Right lobe of liver (tissue), 6 donors: Measurements from ENCODE around the gene ARID3A. TPM values are rescaled to one million over a fixed set of nuclear protein-coding genes. Genes with fewer than 3 reads are reported as not detected.

ENCODE experiments used
- ATAC-seq, 4 donors: fragments of 200-7000 bp; cut with Tn5 transposase; one replicate each; pipeline ENCODE4 v1.9.1; 2020; ENCODE audit warnings: mild to moderate bottlenecking in 4 of 4, moderate library complexity in 4 of 4
- DNase-seq, 3 donors: peaks; one replicate each; pipeline ENCODE4 v3.0.0-alpha.2; 2020
- H3K27ac ChIP-seq, 3 donors: fragments of 200-600 bp; one replicate each; pipeline ENCODE4 v1.8.0; 2022
- H3K27me3 ChIP-seq, 2 donors: fragments of 200-600 bp; one replicate each; pipeline ENCODE4 v1.8.0; 2022
- H3K36me3 ChIP-seq, 4 donors: fragments of 200-600 bp; sonication (generic) in 1 of 4; one replicate each; pipeline versions ENCODE4 v1.5.1 to v1.8.0; 2017 to 2022; ENCODE audit warnings: control low read depth in 1 of 4
- H3K4me1 ChIP-seq, 4 donors: fragments of 200-600 bp; sonication (generic) in 1 of 4; one replicate each; pipeline versions ENCODE4 v1.5.1 to v1.8.0; 2017 to 2022; ENCODE audit warnings: control low read depth in 1 of 4
- H3K4me3 ChIP-seq, 3 donors: fragments of 200-600 bp; one replicate each; pipeline ENCODE4 v1.8.0; 2022
- H3K9me3 ChIP-seq, 4 donors: fragments of 200-600 bp; sonication (generic) in 1 of 4; one replicate each; pipeline versions ENCODE4 v1.5.1 to v1.8.0; 2017 to 2022; ENCODE audit warnings: control low read depth in 1 of 4
- CTCF ChIP-seq, 4 donors: fragments of 200-600 bp in 3 of 4; fragments of 450-650 bp in 1 of 4; IDR thresholded peaks; one replicate each; pipeline versions ENCODE4 v1.5.1 to v1.8.0; 2016 to 2022; ENCODE audit warnings: antibody characterized with exemption in 4 of 4, mild to moderate bottlenecking in 2 of 4
- POLR2A ChIP-seq: fragments of 450-650 bp; IDR thresholded peaks from one replicate; pipeline ENCODE4 v1.6.1; 2017; ENCODE audit warnings: antibody characterized with exemption, mild to moderate bottlenecking
- WGBS: methylation state at CpG from one replicate; pipeline ENCODE4 v1.1.6; 2018; ENCODE audit warnings: low coverage, low lambda C conversion rate; ENCODE audit not compliant: insufficient coverage; ENCODE audit errors: missing lambda C conversion rate; 5-methylcytosine and 5-hydroxymethylcytosine counted together
- intact Hi-C, 2 donors: fragments of 100-400 bp; cut with DNase I; formaldehyde crosslinking; loops; one replicate each; pipeline versions ENCODE4 v1.11.2 to v1.14.1; 2022
- total RNA-seq, 6 experiments: library from RNA; depleted of rRNA in 2 of 6; stranded (reverse); fragments of >200 nt in 2 of 6; fragmentation: NEBNext Ultra II Directional in 3 of 6; extraction: Animal tissue kit (Norgen Biotek cat#: 25700) in 3 of 6; gene quantifications; one replicate each; pipeline versions ENCODE4 v1.1.0 to v1.2.4, GENCODE V29; 2016 to 2023
- donor health status: DM: no; HTN: yes; CAD: no.
- donor health status: DM: no; HTN: no; CAD: no.
- donor health status: DM: no; HTN: no; CAD: no.
- donor health status: DM: no; HTN: yes; CAD: no.
- donor health status: DM: no; HTN: yes; CAD: no.

Gene ARID3A
- total RNA-seq, 6 experiments from 2014 or later, result 0.74 to 5.3 (median 1.9) TPM

DNA sequence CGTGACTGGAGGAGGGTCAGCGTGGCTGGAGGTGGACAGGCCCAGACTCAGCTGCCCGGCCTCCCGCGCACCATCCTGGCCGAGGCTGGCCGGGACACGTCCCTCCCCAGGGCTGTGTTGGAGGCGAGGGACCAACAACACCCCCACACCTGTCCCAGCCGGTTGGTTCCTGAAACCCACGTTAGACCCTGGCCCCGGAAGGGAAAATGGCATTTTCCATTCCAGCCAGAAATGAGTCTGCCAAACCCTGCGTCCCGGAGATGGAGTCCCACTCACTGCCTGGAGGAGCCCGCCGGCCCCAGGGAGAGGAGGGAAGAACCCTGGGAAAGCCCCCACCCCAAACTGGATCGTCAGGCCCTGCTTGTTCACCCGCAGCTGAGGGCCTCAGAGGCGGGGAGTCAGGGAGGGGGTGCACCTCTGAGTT is 53.5 kb downstream of the ARID3A start:
- no peak for DNase-seq
- WGBS, result 60% methylated on average over 1 of the region's 19 CpGs
- no peaks in the 10 kb centered on the region for H3K27me3 ChIP-seq
- H3K4me3 ChIP-seq, result no peak overlapping the region
- no peaks in the 10 kb centered on the region for H3K9me3 ChIP-seq
- intact Hi-C loops, result loop anchor here in 1 of 2 donors (5.0 to 10.0 kb wide), 2 partner anchors 37 to 125 kb away; partner anchors contain the start of genes CFD and ELANE
- no peak overlapping the region for H3K27ac ChIP-seq
- H3K4me1 ChIP-seq, result peaks cover 0 to 22% (median 11%) of the 10 kb centered on the region in 4 donors
- TF ChIP-seq CTCF (IDR thresholded peaks at IDR 0.05), result no peak
- TF ChIP-seq POLR2A, result no peak
- no peaks in the 10 kb centered on the region for H3K36me3 ChIP-seq
- no peak for ATAC-seq

DNA sequence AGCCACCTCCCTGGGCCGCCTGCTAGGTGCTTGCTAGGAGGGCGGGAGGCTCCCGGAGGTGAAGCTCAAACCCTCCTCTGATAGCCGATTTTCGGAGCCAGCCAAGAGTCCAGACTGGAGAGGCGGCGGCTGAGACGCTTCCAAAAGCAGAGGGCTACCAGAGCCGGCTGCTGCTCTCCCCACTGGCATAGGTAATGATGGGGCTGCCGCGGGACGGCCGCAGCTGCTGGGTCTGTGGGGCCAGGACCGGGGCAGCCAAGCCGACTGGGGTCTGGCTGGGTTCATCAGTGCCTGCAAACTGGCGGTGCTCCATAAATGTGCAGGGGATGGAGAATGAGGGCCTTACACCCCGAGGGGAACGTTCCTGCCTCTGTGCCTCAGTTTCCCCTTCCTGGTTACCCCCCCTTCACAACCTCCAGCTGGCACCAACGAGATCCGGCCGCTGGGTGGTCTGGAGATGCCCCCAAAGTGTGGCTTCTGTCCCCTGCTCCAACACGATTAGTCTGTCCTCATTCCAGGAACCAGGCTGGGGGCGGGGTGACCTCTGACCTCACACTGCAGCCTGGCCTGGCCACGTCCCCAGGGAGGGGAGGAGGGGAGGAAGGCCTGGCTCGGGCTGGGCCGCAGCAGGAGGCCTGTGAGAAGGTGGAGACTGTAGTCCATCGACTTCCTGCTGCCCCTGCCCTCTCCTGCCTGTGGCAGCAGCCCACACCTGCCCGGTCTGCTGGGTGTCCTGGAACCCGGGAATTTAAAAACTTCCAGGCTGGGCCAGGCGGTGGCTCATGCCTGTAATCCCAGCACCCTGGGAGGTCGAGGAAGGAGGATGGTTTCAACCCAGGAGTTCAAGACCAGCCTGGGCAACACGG is 54.5 kb downstream of the ARID3A start:
- H3K36me3 ChIP-seq, result no peaks in the 10 kb centered on the region
- no peak overlapping the region for H3K27ac ChIP-seq
- peaks cover 0 to 29% (median 13%) of the 10 kb centered on the region in 4 donors for H3K4me1 ChIP-seq
- H3K4me3 ChIP-seq, result no peak overlapping the region
- peak; percentile 72 to 83 (median 78) for ATAC-seq
- peak; percentile 80 to 88 (median 88) for DNase-seq
- TF ChIP-seq CTCF (IDR thresholded peaks at IDR 0.05), result no peak
- TF ChIP-seq POLR2A, result peak; percentile 26
- 24% methylated on average over 16 of the region's 32 CpGs for WGBS
- H3K27me3 ChIP-seq, result no peaks in the 10 kb centered on the region
- H3K9me3 ChIP-seq, result no peaks in the 10 kb centered on the region
- intact Hi-C loops, result loop anchor here (5.0 to 10.0 kb wide), 2 partner anchors 58 to 216 kb away; no protein-coding TSS in a partner anchor

DNA sequence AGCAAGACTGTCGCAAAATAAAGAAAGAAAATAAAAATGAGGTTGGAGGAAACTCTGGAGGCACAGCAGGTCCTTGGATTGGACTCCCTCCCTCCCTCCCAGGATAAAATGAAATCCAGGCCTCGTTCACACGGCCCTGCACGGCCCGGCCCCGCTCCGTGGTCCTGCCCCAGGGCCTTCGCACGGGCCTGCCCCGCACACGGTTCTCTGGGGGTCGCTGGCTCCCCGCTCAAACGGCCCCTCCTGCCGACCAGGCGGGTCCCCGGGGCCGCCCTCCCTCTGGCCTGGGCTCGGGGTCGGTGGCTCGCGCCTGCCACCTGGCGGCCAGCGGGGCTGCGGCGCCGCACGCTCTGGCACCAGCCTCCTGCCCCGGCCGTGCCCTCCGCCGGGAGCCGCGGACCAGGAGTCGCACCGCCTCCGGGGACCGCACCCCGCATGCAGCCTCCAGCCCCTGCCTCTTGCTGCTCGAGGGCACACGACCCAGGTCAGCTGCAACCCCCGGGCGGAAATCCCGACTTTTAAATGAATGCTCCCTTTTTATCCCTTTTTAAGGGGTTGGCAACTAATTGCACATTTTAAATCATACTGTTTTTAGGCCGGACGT is 56.8 kb downstream of the ARID3A start:
- TF ChIP-seq CTCF (IDR thresholded peaks at IDR 0.05) (peak; percentile 96 to 99 (median 98)), POLR2A (no peak)
- Histone ChIP-seq H3K36me3 (peaks cover 0 to 9% (median 0%) of the 10 kb centered on the region in 4 donors), H3K4me1 (peaks cover 0 to 30% (median 13%) of the 10 kb centered on the region in 4 donors), H3K4me3 (peak overlapping the region in 2 of 3 donors; percentile 34 to 39), H3K9me3 (no peaks in the 10 kb centered on the region), H3K27me3 (no peaks in the 10 kb centered on the region), H3K27ac (peak overlapping the region in 1 of 3 donors; percentile 22)
- DNase-seq (peak; percentile 75 to 77 (median 77)), ATAC-seq (peak; percentile 72 to 87 (median 80))
- WGBS, result under 1% methylated on average over 7 of the region's 46 CpGs
- intact Hi-C loops, result loop anchor here (5.0 to 10.0 kb wide), 2 partner anchors 60 to 218 kb away; no protein-coding TSS in a partner anchor

- intact Hi-C loops, result loop anchor here (5.0 to 10.0 kb wide), 2 partner anchors 62 to 220 kb away; no protein-coding TSS in a partner anchor
- 0% methylated on average over 7 of the region's 78 CpGs for WGBS
- ATAC-seq (peak; percentile 83 to 90 (median 86)), DNase-seq (peak; percentile 95 to 97 (median 96))
- no peaks in the 10 kb centered on the region for H3K9me3 ChIP-seq
- H3K4me1 ChIP-seq, result peaks cover 0 to 30% (median 13%) of the 10 kb centered on the region in 4 donors
- H3K36me3 ChIP-seq, result peaks cover 0 to 9% (median 0%) of the 10 kb centered on the region in 4 donors
- TF ChIP-seq CTCF (IDR thresholded peaks at IDR 0.05) (peak in 3 of 4 donors; percentile 22 to 37 (median 28)), POLR2A (peak; percentile 81)
- no peaks in the 10 kb centered on the region for H3K27me3 ChIP-seq
- peak within 1 kb of the TSS; percentile 67 to 86 (median 77) for H3K27ac ChIP-seq
- peak within 1 kb of the TSS; percentile 64 to 97 (median 95) for H3K4me3 ChIP-seq
These were observed 58.5 kb downstream of the ARID3A start, which contains the start of gene WDR18 for GRCh38 chr19:984165-984967. Gene WDR18 (plus strand): TSS chr19:984345. CDS start chr19:984354, 9 bp downstream.
